Measurements from ENCODE around the gene ARHGDIB.

Gene ARHGDIB

GRCh38 chr12:14930299-14930698, 31.1 kb downstream of the ARHGDIB start:
- DNase-seq (ENCODE audit: low read depth): no peak

GRCh38 chr12:14928931-14929330, 32.5 kb downstream of the ARHGDIB start:
- DNase-seq (ENCODE audit: low read depth): no peak

- DNase-seq (ENCODE audit: low read depth): no peak
These were observed 34.1 kb downstream of the ARHGDIB start for GRCh38 chr12:14927267-14927666.

GRCh38 chr12:14924541-14924940, 36.9 kb downstream of the ARHGDIB start:
- DNase-seq (ENCODE audit: low read depth): no peak

- DNase-seq (ENCODE audit: low read depth): no peak
These were observed 37.5 kb downstream of the ARHGDIB start for GRCh38 chr12:14923944-14924343.

GRCh38 chr12:14921218-14921617, 40.2 kb downstream of the ARHGDIB start:
- no peak for DNase-seq (ENCODE audit: low read depth)

GRCh38 chr12:14920475-14921126, 40.8 kb downstream of the ARHGDIB start:
- DNase-seq (ENCODE audit: low read depth): no peak

- DNase-seq (ENCODE audit: low read depth): no peak
These were observed 41.9 kb downstream of the ARHGDIB start for GRCh38 chr12:14919455-14919854.

GRCh38 chr12:14915736-14916135, 45.7 kb downstream of the ARHGDIB start:
- DNase-seq (ENCODE audit: low read depth): no peak

GRCh38 chr12:14913381-14913781, 48.0 kb downstream of the ARHGDIB start:
- no peak for DNase-seq (ENCODE audit: low read depth)

- DNase-seq (ENCODE audit: low read depth): no peak
These were observed 50.3 kb downstream of the ARHGDIB start for GRCh38 chr12:14911131-14911530.

GRCh38 chr12:14910090-14910915, 51.1 kb downstream of the ARHGDIB start:
- DNase-seq (ENCODE audit: low read depth): no peak

- DNase-seq (ENCODE audit: low read depth): no peak
These were observed 53.4 kb downstream of the ARHGDIB start for GRCh38 chr12:14907953-14908352.

GRCh38 chr12:14906114-14906513, 55.3 kb downstream of the ARHGDIB start:
- DNase-seq (ENCODE audit: low read depth): no peak

- no peak for DNase-seq (ENCODE audit: low read depth)
These were observed 56.0 kb downstream of the ARHGDIB start for GRCh38 chr12:14905269-14906004.

- DNase-seq (ENCODE audit: low read depth): no peak
These were observed 56.5 kb downstream of the ARHGDIB start for GRCh38 chr12:14904854-14905253.

- DNase-seq (ENCODE audit: low read depth): no peak
These were observed 57.9 kb downstream of the ARHGDIB start for GRCh38 chr12:14903386-14904098.

GRCh38 chr12:14902465-14902864, 58.9 kb downstream of the ARHGDIB start:
- no peak for DNase-seq (ENCODE audit: low read depth)

- DNase-seq (ENCODE audit: low read depth): no peak
These were observed 60.2 kb downstream of the ARHGDIB start for GRCh38 chr12:14901228-14901562.

- DNase-seq (ENCODE audit: low read depth): no peak
These were observed 60.7 kb downstream of the ARHGDIB start for GRCh38 chr12:14900521-14901227.

GRCh38 chr12:14896521-14897169, 64.8 kb downstream of the ARHGDIB start:
- no peak for DNase-seq (ENCODE audit: low read depth)

All from CMK (cell line).